K562 (cell line): ENCODE measurements around the gene ARSI.

Experiments
- ATF6 ChIP-seq: sonication (generic); formaldehyde crosslinking; IDR thresholded peaks from 2 replicates; pipeline ENCODE4 v1.4.0; 2020; ENCODE audit warnings: mild to moderate bottlenecking, missing genetic modification reagents
- CHD2 ChIP-seq: IDR thresholded peaks from 2 replicates; pipeline ENCODE4 v1.6.1; 2011; ENCODE audit warnings: low read depth, low read length
- MAX ChIP-seq: sonication (generic); formaldehyde crosslinking; IDR thresholded peaks from 2 replicates; pipeline ENCODE4 v1.9.0; 2022; ENCODE audit warnings: mild to moderate bottlenecking, missing genetic modification reagents
- MBD2 ChIP-seq: sonication (generic); IDR thresholded peaks from 2 replicates; pipeline ENCODE4 v1.6.1; 2016; ENCODE audit warnings: low read depth, borderline replicate concordance
- MCM3 ChIP-seq: fragments of 450-650 bp; IDR thresholded peaks from 2 replicates; pipeline ENCODE4 v1.6.1; 2016
- NFRKB ChIP-seq: fragments of 450-650 bp; IDR thresholded peaks from 2 replicates; pipeline ENCODE4 v1.6.1; 2016; ENCODE audit warnings: low read depth
- PHF20 ChIP-seq: fragments of 450-650 bp; IDR thresholded peaks from 2 replicates; pipeline ENCODE4 v1.6.1; 2018; ENCODE audit not compliant: partially characterized antibody
- POLR2A ChIP-seq: fragments of 450-650 bp; conservative IDR thresholded peaks from 2 replicates; pipeline ENCODE4 v1.6.1; 2016
- SRSF3 ChIP-seq: fragments of 200-400 bp; formaldehyde crosslinking; IDR thresholded peaks from 2 replicates; pipeline ENCODE4 v1.6.1; 2016; ENCODE audit warnings: mild to moderate bottlenecking, low read length, moderate library complexity; ENCODE audit not compliant: insufficient read depth
- TAF1 ChIP-seq: IDR thresholded peaks from 2 replicates; pipeline ENCODE4 v1.6.1; 2011; ENCODE audit warnings: mild to moderate bottlenecking, low read length, moderate library complexity; ENCODE audit not compliant: insufficient read depth, control insufficient read depth, severe bottlenecking; ENCODE audit errors: extremely low read depth
- TFE3 ChIP-seq: fragments of 450-650 bp; formaldehyde crosslinking; IDR thresholded peaks from 2 replicates; pipeline ENCODE4 v1.4.0; 2020; ENCODE audit warnings: mild to moderate bottlenecking, mixed read lengths
- ZBTB33 ChIP-seq: sonication (generic); formaldehyde crosslinking; IDR thresholded peaks from 2 replicates; pipeline ENCODE4 v1.8.1; 2023; ENCODE audit warnings: mild to moderate bottlenecking, missing genetic modification reagents
- ZNF274 ChIP-seq: IDR thresholded peaks from 2 replicates; pipeline ENCODE4 v1.6.1; 2011; ENCODE audit warnings: low read depth, mild to moderate bottlenecking, low read length, moderate library complexity, borderline replicate concordance
- ZNF655 ChIP-seq: fragments of 250-450 bp; sonication (Bioruptor Pico); IDR thresholded peaks from 2 replicates; pipeline ENCODE4 v1.5.0; 2021

GRCh38 chr5:150313501-150313900, 10.8 kb upstream of the ARSI start:
- TF ChIP-seq MBD2: no peak
- no peak for TF ChIP-seq ZNF655
- TF ChIP-seq CHD2: no peak
- no peak for TF ChIP-seq TAF1
- no peak for TF ChIP-seq TFE3 (CRISPR knock-in tag)
- no peak for TF ChIP-seq PHF20
- TF ChIP-seq MCM3: no peak
- TF ChIP-seq ZNF274: no peak
- TF ChIP-seq ATF6 (CRISPR knock-in tag): no peak
- TF ChIP-seq MAX (CRISPR knock-in tag): no peak
- TF ChIP-seq ZBTB33 (CRISPR knock-in tag): no peak
- TF ChIP-seq POLR2A: no peak
- TF ChIP-seq SRSF3: no peak
- no peak for TF ChIP-seq NFRKB
